GM19468 (cell line): ENCODE measurements around the gene GSG1L.

ENCODE experiments used
- ATAC-seq: cut with Tn5 transposase; IDR thresholded peaks from one replicate; pipeline ENCODE4 v1.9.1; 2021; ENCODE audit warnings: mild to moderate bottlenecking, moderate library complexity, moderate number of reproducible peaks; ENCODE audit not compliant: unreplicated experiment; ENCODE audit errors: extremely low read depth

Gene GSG1L

DNA sequence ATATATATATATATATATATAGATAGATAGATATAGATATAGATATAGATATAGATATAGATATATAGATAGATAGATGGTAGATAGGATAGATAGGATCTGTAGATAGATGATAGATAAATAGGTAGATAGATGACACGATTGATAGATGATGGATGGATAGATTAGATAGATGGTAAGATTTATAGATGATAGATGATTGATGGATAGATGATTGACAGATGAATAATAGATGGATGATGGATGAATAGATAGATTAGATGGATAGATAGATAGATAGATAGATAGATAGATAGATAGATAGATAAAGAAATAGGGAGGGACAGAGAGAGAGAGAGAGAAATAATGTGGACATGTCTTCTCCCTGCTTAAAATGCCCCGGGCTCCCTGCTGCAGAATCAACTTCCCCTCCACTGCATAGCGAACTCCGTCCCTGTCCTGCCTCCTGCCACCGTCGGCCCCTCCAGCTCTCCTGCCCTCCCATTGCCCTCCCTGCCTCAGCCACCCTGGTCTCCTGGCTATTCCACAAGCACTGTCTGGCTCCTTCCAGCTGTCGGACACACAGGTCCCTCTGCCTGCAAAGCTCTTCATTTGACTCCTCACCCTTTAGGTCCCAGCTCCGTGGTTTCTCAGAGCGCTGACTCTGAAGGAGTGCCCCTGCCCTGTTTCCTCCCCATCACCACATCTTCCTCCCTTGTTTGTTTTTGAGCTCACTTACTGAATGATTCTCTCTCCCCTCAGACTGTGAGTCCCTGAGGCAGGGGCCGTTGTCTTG lies 259.6 kb downstream of the GSG1L start:
- ATAC-seq: no peak

DNA sequence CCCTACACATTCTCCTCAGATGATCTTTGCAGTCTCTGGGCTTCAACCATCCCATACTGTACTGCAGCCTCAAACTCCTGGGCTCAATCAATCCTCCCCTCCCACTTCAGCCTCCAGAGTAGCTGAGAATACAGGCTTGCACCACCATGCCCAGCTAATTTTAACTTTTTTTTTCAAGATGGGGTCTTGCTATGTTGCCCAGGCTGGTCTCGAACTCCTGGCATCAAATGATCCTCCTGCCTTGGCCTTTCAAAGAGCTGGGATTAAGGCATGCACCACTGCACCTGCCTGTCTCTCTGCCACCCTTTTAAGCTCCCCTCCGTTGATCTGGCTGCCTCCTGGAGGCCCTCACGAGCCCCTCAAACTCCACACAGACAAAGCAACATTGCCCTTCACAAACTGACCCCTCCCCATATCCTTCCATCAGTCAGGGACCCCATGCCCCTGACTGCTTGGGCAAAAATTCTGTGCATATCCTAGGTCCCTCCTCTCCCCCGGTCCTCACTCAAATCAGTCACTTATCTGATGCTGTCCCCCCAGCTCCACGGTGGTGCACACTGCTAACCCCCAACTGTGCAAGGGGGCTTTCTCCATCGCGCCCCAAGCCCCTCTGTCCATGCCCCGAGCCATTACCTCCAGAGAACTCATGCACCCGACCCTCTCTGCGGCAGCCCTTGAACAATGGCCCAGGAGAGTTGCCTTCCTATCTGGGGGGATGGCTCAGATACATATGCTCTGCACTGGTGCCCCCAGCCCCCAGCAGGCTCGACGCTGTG lies 260.7 kb downstream of the GSG1L start:
- no peak for ATAC-seq

- ATAC-seq: no peak
These were observed 262.1 kb downstream of the GSG1L start for GRCh38 chr16:27801289-27801945.

DNA sequence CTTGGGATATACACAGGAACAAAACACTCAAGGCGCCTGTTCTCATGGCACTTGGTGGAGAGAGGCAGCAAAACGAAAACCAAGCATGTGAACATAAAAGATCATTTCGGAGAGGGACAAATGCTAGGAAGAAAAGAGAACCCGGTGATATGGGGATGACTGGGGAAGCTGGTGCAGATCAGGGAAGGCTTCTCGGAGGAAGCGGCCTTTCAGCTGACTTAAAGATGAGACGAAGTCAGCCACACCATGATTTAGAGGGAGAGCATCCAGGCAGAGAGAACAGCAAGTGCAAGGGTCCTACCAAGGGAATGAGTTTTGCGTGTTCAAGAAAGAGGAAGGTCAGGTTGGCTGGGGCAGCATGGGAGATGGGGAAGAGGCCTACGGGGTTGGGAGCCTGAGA lies 262.7 kb downstream of the GSG1L start:
- no peak for ATAC-seq

- no peak for ATAC-seq
These were observed 263.6 kb downstream of the GSG1L start for GRCh38 chr16:27799896-27800295.

GRCh38 chr16:27798241-27798640 lies 265.3 kb downstream of the GSG1L start:
- no peak for ATAC-seq

GRCh38 chr16:27795992-27796614 lies 267.4 kb downstream of the GSG1L start:
- ATAC-seq: no peak

- ATAC-seq: no peak
These were observed 270.3 kb downstream of the GSG1L start for GRCh38 chr16:27793249-27793622.

DNA sequence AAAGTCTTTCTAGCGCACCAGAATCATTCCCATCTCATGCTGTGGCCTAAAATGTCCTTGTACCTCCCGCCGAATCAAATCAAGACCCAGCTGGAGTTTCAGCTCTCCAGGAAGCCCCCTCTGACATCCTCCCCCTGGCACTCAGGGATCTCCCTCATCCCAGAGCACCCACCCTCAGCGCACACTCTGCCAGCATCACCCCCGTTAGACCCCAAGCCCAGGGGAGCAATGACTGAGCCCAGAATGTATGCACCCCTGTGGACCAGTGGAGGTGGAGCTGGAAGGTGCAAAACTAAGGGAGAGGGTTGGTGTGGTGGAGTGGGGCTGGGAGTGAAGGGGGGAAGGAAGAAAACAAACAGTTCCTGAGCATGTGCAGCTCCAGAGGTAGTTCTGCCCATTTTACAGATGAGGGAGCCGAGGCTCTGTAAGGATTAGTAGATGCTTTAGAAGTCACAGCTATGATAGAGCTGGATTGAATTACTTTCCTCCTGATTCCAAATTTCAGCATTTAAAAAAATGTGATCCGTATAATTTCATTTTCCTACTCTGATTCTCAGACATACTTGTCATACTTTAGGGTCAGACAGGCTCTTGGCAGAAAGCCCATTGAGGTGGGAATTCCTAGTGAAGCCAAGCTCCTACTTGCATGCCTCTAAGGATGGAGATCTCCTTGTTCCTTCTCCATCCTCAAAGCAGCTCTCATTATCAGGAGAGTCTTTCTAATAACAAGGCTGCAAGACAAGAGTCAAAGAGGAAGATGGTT lies 270.8 kb downstream of the GSG1L start:
- no peak for ATAC-seq

- no peak for ATAC-seq
These were observed 272.2 kb downstream of the GSG1L start for GRCh38 chr16:27791404-27791719.

DNA sequence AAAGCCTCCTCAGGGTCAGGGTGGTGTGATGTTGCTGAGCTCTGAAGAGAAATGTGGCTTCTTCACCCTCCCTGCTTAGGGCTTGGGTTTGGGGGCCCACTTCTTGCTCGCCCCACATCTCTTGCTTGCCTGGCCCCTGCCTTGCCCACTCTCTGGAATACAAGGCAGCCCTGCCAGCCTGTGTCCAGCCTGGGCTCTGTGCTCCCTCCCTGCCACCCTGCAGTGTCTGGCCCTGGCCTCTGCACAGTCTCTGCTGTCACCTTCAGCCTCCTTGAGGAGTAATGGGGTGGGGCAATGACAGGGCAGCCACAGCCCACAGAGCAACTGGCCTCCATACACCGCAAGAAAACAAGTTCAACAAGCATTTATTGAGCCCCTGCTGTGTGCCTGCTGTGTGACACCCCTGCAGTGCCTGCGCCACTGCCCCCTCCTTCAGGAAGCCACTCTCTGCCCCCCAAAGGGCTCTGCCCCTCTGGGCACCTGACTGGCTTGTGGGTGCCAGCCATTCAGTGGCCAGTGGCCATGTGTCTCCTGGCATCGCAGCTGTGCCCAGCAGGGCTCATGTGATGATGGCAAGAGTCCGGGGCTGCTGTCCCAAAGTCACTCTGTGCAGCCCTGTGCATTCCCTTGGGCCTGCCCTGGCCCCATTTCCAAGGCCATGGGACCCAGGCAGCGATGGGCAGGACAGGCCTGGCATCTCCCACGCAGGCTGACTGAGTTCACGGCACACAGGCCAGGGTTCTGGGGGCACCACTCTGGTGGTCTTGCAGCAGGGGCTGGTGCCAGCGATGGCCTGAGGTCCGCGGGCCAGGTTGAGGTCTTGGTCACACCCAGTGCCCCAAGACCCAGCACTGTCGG lies 272.7 kb downstream of the GSG1L start:
- no peak for ATAC-seq

- ATAC-seq: no peak
These were observed 273.8 kb downstream of the GSG1L start for GRCh38 chr16:27789595-27790241.

GRCh38 chr16:27789150-27789549 lies 274.4 kb downstream of the GSG1L start:
- ATAC-seq: no peak

GRCh38 chr16:27787665-27788064 lies 275.8 kb downstream of the GSG1L start:
- ATAC-seq: no peak

DNA sequence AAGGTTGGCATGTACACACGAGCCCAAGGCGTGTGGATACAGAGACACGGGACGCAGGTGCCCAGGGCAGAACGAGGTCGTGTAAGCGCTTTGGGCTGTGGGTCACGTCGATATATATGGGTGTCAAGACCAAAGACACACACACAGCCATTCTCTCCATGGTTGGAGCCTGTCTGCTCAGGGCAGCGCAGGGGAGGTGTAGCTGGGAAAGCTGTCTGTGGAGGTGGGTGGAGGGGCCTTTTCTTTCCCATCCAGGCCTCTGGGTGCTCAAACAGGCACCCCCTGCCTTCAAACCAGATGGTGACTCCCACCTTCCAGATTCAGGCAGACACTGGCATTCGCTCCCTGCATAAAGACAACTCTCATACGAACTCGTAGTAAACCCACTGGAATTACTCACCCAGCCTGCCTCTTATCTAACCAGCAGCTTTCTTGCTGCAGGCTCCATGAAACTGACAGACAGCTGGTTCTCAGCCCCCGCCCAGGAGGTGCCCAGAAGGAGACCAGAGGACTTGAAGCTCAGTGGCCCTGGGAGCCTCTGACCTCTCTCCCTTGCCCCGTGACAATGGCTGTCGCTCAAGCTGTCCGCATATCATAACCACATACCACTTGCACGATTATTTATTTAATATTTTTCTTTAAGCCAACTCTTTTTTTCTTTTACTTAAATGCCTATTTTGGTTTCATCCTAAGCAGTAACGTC lies 276.4 kb downstream of the GSG1L start:
- no peak for ATAC-seq

DNA sequence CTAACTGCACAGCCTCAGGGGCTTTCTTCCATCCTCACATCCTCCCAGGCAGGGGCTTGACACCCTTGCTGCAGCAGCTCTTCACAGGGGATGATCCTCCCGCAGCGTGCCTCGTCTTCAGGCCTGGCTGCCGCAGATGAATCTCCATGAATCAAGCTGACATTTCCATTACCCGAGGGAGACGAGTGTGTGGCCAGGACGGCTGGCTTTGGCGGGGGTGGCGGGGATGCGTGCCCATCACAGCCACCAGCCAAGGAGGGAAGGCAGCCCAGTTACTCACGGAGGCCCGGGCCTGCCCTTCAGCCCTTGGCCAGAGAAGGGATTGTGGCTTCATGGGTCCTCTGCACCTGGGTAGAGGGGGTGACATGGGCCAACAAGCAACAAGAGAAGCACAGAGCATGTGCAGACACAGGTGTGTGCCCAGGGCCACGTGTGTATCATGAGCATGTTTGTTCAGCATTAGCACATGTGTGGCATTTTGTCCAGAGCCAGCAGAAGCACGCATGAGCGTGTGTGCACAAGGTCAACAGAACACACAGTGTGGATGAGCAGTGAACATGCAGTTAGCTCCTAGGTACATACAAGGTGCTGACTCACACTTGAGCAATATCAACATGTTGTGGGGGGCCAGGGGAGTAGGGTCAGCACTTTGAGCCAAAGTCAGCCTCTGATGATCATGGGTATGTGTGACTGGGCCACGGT lies 277.1 kb downstream of the GSG1L start:
- ATAC-seq: no peak

- ATAC-seq: no peak
These were observed 278.2 kb downstream of the GSG1L start for GRCh38 chr16:27785307-27785678.
